Neuronal stem cell (in vitro differentiated cells): Measurements from ENCODE around the gene PGC.

ENCODE experiments used
- DNase-seq: peaks from one replicate; pipeline ENCODE4 v3.0.0-alpha.2; 2013; ENCODE audit warnings: low spot score
- H2AFZ ChIP-seq: one replicate; pipeline ENCODE4 v1.6.1; 2013; ENCODE audit warnings: mild to moderate bottlenecking, low read length, inconsistent platforms
- H2AK5ac ChIP-seq: 2 replicates; pipeline ENCODE4 v1.6.1; 2013; ENCODE audit warnings: low read depth, mild to moderate bottlenecking, inconsistent platforms, low read length, moderate library complexity, mixed read lengths
- H2BK120ac ChIP-seq: 2 replicates; pipeline ENCODE4 v1.6.1; 2013; ENCODE audit warnings: low read depth, mild to moderate bottlenecking, inconsistent platforms, low read length, moderate library complexity, mixed read lengths
- H2BK12ac ChIP-seq: one replicate; pipeline ENCODE4 v1.6.1; 2013; ENCODE audit warnings: low read length, inconsistent platforms
- H2BK15ac ChIP-seq: 2 replicates; pipeline ENCODE4 v1.6.1; 2013; ENCODE audit warnings: mild to moderate bottlenecking, low read length, inconsistent platforms, mixed read lengths
- H2BK5ac ChIP-seq: one replicate; pipeline ENCODE4 v1.6.1; 2013; ENCODE audit warnings: inconsistent platforms, mild to moderate bottlenecking, low read length, moderate library complexity
- H3K14ac ChIP-seq: one replicate; pipeline ENCODE4 v1.6.1; 2013; ENCODE audit warnings: low read length, inconsistent platforms
- H3K18ac ChIP-seq: 2 replicates; pipeline ENCODE4 v1.6.1; 2013; ENCODE audit warnings: low read length, inconsistent platforms
- H3K23ac ChIP-seq: 2 replicates; pipeline ENCODE4 v1.6.1; 2013; ENCODE audit warnings: low read depth, mild to moderate bottlenecking, mixed read lengths, low read length, inconsistent platforms; ENCODE audit not compliant: poor library complexity
- H3K27ac ChIP-seq: replicated peaks from 3 replicates; pipeline ENCODE4 v1.5.1; 2013; ENCODE audit warnings: low read length, inconsistent platforms
- H3K27me3 ChIP-seq, 3 experiments: 2 replicates each; pipeline ENCODE4 v1.6.1; 2013; ENCODE audit warnings: low read length in 3 of 3, mild to moderate bottlenecking in 2 of 3, inconsistent platforms in 1 of 3, low read depth in 1 of 3, mixed read lengths in 1 of 3, moderate library complexity in 1 of 3; ENCODE audit not compliant: control insufficient read depth in 3 of 3, insufficient read depth in 3 of 3
- H3K36me3 ChIP-seq, 2 donors: replicated peaks in 1 of 2; 2 replicates each; pipeline ENCODE4 v1.6.1; 2013; ENCODE audit warnings: low read length in 2 of 2; ENCODE audit not compliant: control insufficient read depth in 2 of 2, insufficient read depth in 2 of 2
- H3K4ac ChIP-seq: 2 replicates; pipeline ENCODE4 v1.6.1; 2013; ENCODE audit warnings: inconsistent platforms, mild to moderate bottlenecking, low read length, moderate library complexity
- H3K4me1 ChIP-seq, 2 donors: 1 replicate in 1 of 2; 2 replicates in 1 of 2; pipeline ENCODE4 v1.6.1; 2013; ENCODE audit warnings: low read length in 2 of 2, low read depth in 1 of 2; ENCODE audit not compliant: control insufficient read depth in 2 of 2, insufficient read depth in 1 of 2
- H3K4me2 ChIP-seq: one replicate; pipeline ENCODE4 v1.6.1; 2013; ENCODE audit warnings: mild to moderate bottlenecking, low read length, inconsistent platforms; ENCODE audit not compliant: insufficient read depth, poor library complexity, severe bottlenecking
- H3K4me3 ChIP-seq, 2 donors: 2 replicates each; pipeline ENCODE4 v1.5.1; 2013; ENCODE audit warnings: low read length in 2 of 2, mild to moderate bottlenecking in 2 of 2, inconsistent platforms in 1 of 2, moderate library complexity in 1 of 2
- H3K79me1 ChIP-seq: one replicate; pipeline ENCODE4 v1.6.1; 2013; ENCODE audit warnings: low read depth, mild to moderate bottlenecking, inconsistent platforms, low read length, moderate library complexity
- H3K9ac ChIP-seq: one replicate; pipeline ENCODE4 v1.6.1; 2013; ENCODE audit warnings: mild to moderate bottlenecking, low read depth, low read length, inconsistent platforms; ENCODE audit not compliant: poor library complexity
- H3K9me3 ChIP-seq, 2 donors: replicated peaks in 1 of 2; 2 replicates each; pipeline versions ENCODE3 to v1.6.1; 2013; ENCODE audit warnings: low read length in 2 of 2, mild to moderate bottlenecking in 2 of 2, inconsistent platforms in 1 of 2, low read depth in 1 of 2, mixed read lengths in 1 of 2, moderate library complexity in 1 of 2; ENCODE audit not compliant: control insufficient read depth in 2 of 2, insufficient read depth in 1 of 2
- H4K8ac ChIP-seq: one replicate; pipeline ENCODE4 v1.6.1; 2013; ENCODE audit warnings: low read depth, mild to moderate bottlenecking, inconsistent platforms, low read length, moderate library complexity
- H4K91ac ChIP-seq: one replicate; pipeline ENCODE4 v1.6.1; 2013; ENCODE audit warnings: low read length, low read depth, mild to moderate bottlenecking, inconsistent platforms; ENCODE audit not compliant: poor library complexity
- WGBS, 2 donors: extraction: QIAGEN DNeasy Blood & Tissue Kit; methylation state at CpG; one replicate each; pipeline ENCODE4 v1.1.7; 2013; ENCODE audit warnings: missing lambda C conversion rate in 2 of 2, mixed read lengths in 1 of 2; ENCODE audit not compliant: insufficient read length in 2 of 2, insufficient replicate concordance in 1 of 2; ENCODE audit errors: extremely low coverage in 2 of 2; 5-methylcytosine and 5-hydroxymethylcytosine counted together

The PGC gene

GRCh38 chr6:41779336-41779735, 32.1 kb upstream of the PGC start:
- no peak overlapping the region for H2BK5ac ChIP-seq
- H4K8ac ChIP-seq = no peak overlapping the region
- no peaks in the 10 kb centered on the region for H3K9me3 ChIP-seq
- no CpG with 5 or more reads among the region's 16 CpGs for WGBS, 2 donors
- H3K4me2 ChIP-seq = peak overlapping the region; percentile 52
- H3K27me3 ChIP-seq = no peaks in the 10 kb centered on the region
- peaks cover 6 to 12% of the 10 kb centered on the region in 2 donors for H3K4me1 ChIP-seq
- H3K14ac ChIP-seq = peak overlapping the region; percentile 60
- no peak for DNase-seq
- H2AFZ ChIP-seq = peak overlapping the region; percentile 96
- H3K79me1 ChIP-seq = no peaks in the 10 kb centered on the region
- no peak overlapping the region for H2BK120ac ChIP-seq
- no peak overlapping the region for H2BK12ac ChIP-seq
- peaks cover 21 to 26% of the 10 kb centered on the region in 2 donors for H3K36me3 ChIP-seq
- peak overlapping the region; percentile 58 to 87 for H3K4me3 ChIP-seq
- peak overlapping the region; percentile 25 for H3K23ac ChIP-seq
- no peak overlapping the region for H4K91ac ChIP-seq
- H3K27ac ChIP-seq = no peak overlapping the region
- peak overlapping the region; percentile 78 for H3K18ac ChIP-seq
- H2AK5ac ChIP-seq = no peak overlapping the region
- no peak overlapping the region for H2BK15ac ChIP-seq
- H3K4ac ChIP-seq = no peak overlapping the region
- H3K9ac ChIP-seq = peak overlapping the region; percentile 50

GRCh38 chr6:41778895-41779294, 31.7 kb upstream of the PGC start:
- Histone ChIP-seq H3K4me3 (peak overlapping the region; percentile 58 to 87), H2BK12ac (no peak overlapping the region), H2BK15ac (no peak overlapping the region), H3K23ac (peak overlapping the region; percentile 25), H3K4me2 (peak overlapping the region; percentile 52), H3K9ac (no peak overlapping the region), H3K9me3 (no peaks in the 10 kb centered on the region), H3K27ac (no peak overlapping the region), H3K4me1 (peaks cover 6 to 12% of the 10 kb centered on the region in 2 donors), H3K79me1 (no peaks in the 10 kb centered on the region), H2BK5ac (no peak overlapping the region), H2AK5ac (no peak overlapping the region), H2AFZ (peak overlapping the region; percentile 96), H4K8ac (no peak overlapping the region), H3K27me3 (no peaks in the 10 kb centered on the region), H3K36me3 (peaks cover 23 to 29% of the 10 kb centered on the region in 2 donors), H2BK120ac (no peak overlapping the region), H3K14ac (peak overlapping the region; percentile 60), H4K91ac (no peak overlapping the region), H3K18ac (no peak overlapping the region), H3K4ac (no peak overlapping the region)
- no CpG with 5 or more reads among the region's 6 CpGs for WGBS, 2 donors
- DNase-seq = no peak

GRCh38 chr6:41777551-41778285, 30.5 kb upstream of the PGC start:
- Histone ChIP-seq H3K4me2 (no peak overlapping the region), H3K27me3 (no peaks in the 10 kb centered on the region), H3K36me3 (peaks cover 25 to 31% of the 10 kb centered on the region in 2 donors), H3K9me3 (no peaks in the 10 kb centered on the region), H3K27ac (no peak overlapping the region), H2BK5ac (no peak overlapping the region), H2BK120ac (no peak overlapping the region), H2BK12ac (no peak overlapping the region), H3K4ac (no peak overlapping the region), H4K91ac (no peak overlapping the region), H3K4me1 (peaks cover 6 to 12% of the 10 kb centered on the region in 2 donors), H3K23ac (no peak overlapping the region), H3K18ac (no peak overlapping the region), H2AK5ac (no peak overlapping the region), H3K14ac (no peak overlapping the region), H2BK15ac (no peak overlapping the region), H3K4me3 (no peak overlapping the region), H2AFZ (no peak overlapping the region), H3K9ac (no peak overlapping the region), H4K8ac (no peak overlapping the region), H3K79me1 (no peaks in the 10 kb centered on the region)
- WGBS, 2 donors = no CpG with 5 or more reads among the region's 5 CpGs
- no peak for DNase-seq

- H2AK5ac ChIP-seq = no peak overlapping the region
- no peak overlapping the region for H3K4me2 ChIP-seq
- no peak for DNase-seq
- H4K8ac ChIP-seq = no peak overlapping the region
- H3K18ac ChIP-seq = no peak overlapping the region
- no peak overlapping the region for H2BK5ac ChIP-seq
- no peaks in the 10 kb centered on the region for H3K9me3 ChIP-seq
- no peak overlapping the region for H2AFZ ChIP-seq
- peak overlapping the region; percentile 17 for H3K9ac ChIP-seq
- no peak overlapping the region for H3K23ac ChIP-seq
- no peaks in the 10 kb centered on the region for H3K79me1 ChIP-seq
- H3K36me3 ChIP-seq = peaks cover 33 to 51% of the 10 kb centered on the region in 2 donors
- no peaks in the 10 kb centered on the region for H3K27me3 ChIP-seq
- H2BK120ac ChIP-seq = no peak overlapping the region
- H2BK15ac ChIP-seq = no peak overlapping the region
- no peak overlapping the region for H3K14ac ChIP-seq
- WGBS, 2 donors = no CpG with 5 or more reads among the region's 13 CpGs
- H3K4ac ChIP-seq = no peak overlapping the region
- no peak overlapping the region for H3K27ac ChIP-seq
- peak overlapping the region; percentile 59 for H4K91ac ChIP-seq
- H3K4me3 ChIP-seq = no peak overlapping the region
- no peak overlapping the region for H2BK12ac ChIP-seq
- H3K4me1 ChIP-seq = peaks cover 3 to 5% of the 10 kb centered on the region in 2 donors
Observed at GRCh38 chr6:41775293-41775882, 28.2 kb upstream of the PGC start.
